ENCODE data around the gene SNX33. TPM values are rescaled to one million over a fixed set of nuclear protein-coding genes. Genes with fewer than 3 reads are reported as not detected.

The SNX33 gene
- 11.9 to 14.5 TPM (median 13.9 TPM) in 5 replicates for total RNA-seq (2022; extraction: Qiagen RNA extraction)

GRCh38 chr15:75647370-75648155 is at the start of gene SNX33:
SNX33 (plus strand) TSS chr15:75647912; CDS start chr15:75649103, 1,191 bp downstream.

GRCh38 chr15:75625542-75626347 is 22.0 kb upstream of the SNX33 start, which contains the start of gene SNUPN:
SNUPN (minus strand) TSS chr15:75625725; CDS start chr15:75621051, 4,674 bp downstream.

DNA sequence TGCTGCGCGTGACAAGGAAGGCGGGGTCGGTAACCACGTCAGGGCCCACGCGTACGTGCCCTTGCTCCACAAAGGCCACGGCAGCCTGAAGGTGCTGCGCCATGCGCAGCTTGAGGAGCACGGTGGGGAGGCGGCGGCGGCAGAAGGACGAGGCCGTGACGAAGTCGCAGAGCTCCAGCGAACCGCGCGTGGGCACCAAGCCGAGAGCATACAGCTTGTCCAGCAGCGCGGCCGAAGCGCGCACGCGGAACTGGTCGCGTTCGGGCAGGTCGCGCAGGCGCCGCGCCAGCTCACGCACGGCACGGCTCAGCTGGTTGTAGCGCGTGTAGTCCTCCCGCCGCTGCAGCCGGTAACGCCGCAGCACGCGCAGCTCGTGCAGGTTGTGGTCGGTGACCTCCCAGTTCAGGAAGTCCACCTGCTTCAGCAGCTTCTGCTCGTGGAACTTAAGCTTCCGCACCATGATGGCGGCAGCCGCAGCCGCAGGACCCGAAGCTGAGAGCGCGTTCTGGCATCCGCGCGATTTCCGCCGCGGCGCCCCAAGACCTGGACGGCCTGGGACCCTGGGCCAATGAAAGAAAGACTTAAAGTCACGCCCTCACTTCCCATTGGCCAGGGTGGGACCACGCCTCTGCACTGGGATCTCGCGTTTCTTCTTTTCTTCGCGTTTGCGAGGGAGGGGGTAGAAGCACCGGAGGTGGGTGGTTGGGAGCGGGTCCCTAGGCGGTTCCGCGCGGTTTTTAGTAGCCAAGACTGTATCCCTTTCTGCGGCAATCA is 7.8 kb upstream of the SNX33 start, which contains the start of gene IMP3:
Gene IMP3, minus strand, starts transcription at position 516 of the 774 bp plus-strand sequence. Its CDS starts 56 bp downstream, at position 460.

Other genes starting within 250 kb of the SNX33 start
- gene SIN3A, start 196.2 kb upstream of the SNX33 start, total RNA-seq (2022; extraction: Qiagen RNA extraction), result 21.9 to 33.9 TPM (median 29.7 TPM) in 5 replicates
- gene PTPN9, start 68.6 kb upstream of the SNX33 start, total RNA-seq (2022; extraction: Qiagen RNA extraction), result 37.5 to 57.8 TPM (median 47.8 TPM) in 5 replicates
- 29.3 to 33.9 TPM (median 31.3 TPM) in 5 replicates for gene SNUPN, start 22.2 kb upstream of the SNX33 start, total RNA-seq (2022; extraction: Qiagen RNA extraction)
- gene IMP3, start 7.7 kb upstream of the SNX33 start, total RNA-seq (2022; extraction: Qiagen RNA extraction), result 81.6 to 122 TPM (median 114 TPM) in 5 replicates
- gene CSPG4, start 64.9 kb downstream of the SNX33 start, total RNA-seq (2022; extraction: Qiagen RNA extraction), result 0.10 to 0.16 TPM (median 0.12 TPM) in 5 replicates
- gene UBE2Q2, start 195.5 kb downstream of the SNX33 start, total RNA-seq (2022; extraction: Qiagen RNA extraction), result 35.5 to 48.3 TPM (median 40.3 TPM) in 5 replicates

Data from A549 treated with Hydrocortisone at 1 μM for 4 hours (cell line).